GM18867 (cell line): ENCODE measurements around the gene CDH12.

Source experiments
- ATAC-seq: cut with Tn5 transposase; IDR thresholded peaks from one replicate; pipeline ENCODE4 v1.9.1; 2021; ENCODE audit warnings: mild to moderate bottlenecking, moderate library complexity; ENCODE audit not compliant: unreplicated experiment

CDH12 gene

GRCh38 chr5:21856987-21857386 is 996.2 kb downstream of the CDH12 start:
- ATAC-seq, result no peak

GRCh38 chr5:21847300-21847699 is 1005.8 kb downstream of the CDH12 start:
- no peak for ATAC-seq

DNA sequence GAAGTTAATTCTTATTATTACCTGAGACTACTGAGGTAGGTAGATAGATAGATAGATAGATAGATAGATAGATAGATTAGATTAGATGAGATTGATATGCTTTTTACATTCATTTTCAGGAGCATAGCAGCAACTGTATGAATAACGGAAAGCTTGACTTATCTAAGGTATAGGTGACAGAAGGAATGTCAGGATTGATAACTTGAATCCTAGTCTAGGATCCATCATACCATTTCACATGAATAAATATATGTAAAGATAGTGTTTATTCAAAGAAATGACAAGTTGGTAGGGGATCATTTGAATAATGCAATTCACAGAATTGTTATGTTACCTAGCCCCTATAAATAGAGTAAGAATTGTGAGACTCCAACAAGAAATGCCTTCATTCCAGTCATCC is 1008.2 kb downstream of the CDH12 start:
- ATAC-seq, result no peak

DNA sequence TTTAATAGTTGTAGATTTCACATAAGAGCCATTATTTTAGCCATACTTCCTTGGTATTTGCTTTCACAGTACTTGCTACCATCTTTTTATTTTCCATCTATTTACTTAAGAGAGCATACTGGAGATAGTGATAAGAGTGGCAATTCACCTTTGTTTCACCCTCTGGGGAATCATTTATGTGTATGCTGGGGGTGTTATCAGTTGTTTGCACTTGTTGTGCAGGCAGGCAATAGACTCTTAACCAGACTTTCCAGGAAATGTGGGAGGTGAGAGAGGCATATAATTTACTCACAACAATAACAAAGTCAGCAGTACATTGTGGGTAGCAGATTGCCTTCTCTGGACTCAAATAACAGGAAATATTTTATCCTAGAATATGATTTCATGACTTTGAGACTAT is 1018.3 kb downstream of the CDH12 start:
- ATAC-seq, result no peak

DNA sequence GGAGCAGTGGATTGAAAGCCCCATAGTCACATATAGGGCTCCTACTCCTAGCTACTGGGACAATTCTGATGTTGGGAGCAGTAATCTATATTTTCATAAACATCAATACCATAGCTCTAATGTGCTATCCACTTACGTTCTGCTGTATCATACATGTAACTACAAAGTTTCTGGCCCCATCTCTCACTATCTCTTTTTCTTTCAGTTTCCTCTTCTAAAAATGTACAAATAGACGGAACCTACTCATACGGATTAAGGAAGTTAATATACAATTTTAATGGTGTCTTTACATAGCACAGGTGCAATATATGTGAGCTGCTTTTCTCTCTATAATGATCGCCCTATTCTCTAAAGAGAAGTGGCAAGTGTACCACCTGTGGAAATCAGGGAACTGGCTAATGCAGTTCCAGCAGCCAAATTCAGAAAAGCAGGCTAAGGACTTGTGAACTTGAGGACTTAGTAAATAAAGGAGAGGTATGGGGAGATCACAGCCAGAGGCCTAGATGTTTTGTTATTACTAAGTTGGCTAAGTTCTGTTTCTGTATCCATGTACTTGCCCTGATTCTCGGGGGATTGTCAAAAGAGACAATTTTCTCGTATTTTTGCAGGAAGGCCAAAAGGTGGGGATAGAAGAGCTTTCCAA is 1021.9 kb downstream of the CDH12 start:
- peak; percentile 94 for ATAC-seq

DNA sequence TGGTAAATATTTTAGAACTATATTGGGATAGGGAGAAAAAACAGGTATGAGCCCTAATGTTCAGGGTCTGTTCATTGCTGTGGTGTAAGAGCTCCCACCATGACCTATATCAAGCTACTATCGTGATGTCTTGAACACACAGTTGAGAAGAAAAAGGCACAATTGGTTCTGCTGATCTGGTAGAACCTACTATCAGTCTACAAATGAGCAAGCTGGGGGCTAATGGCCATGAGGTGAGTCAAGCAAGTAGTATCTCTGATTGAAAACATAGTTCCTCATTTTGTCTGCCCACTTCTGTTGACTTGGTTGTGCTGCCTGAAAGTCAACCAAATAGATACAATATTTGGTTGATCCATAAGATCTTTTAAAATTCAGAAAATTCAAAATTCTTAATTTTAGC is 1026.3 kb downstream of the CDH12 start:
- peak; percentile 36 for ATAC-seq

DNA sequence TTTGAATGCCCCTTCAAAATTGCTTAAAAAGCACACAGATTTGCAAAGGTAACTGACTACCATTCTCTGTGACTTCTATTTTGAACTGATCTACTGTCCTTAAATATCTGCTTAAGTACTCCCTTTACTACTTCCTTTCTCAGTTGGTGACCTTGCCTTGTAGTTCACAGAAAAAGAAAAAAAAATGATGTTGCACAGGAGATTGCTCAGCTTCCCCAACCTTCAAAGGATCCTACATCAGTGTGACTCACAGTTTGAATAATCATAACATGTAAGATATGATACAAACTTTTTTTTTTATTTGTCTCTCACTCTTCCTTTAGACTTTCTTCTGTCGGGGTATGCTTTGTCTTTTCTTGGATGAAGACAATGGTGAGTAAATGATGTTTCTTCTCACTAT is 1029.6 kb downstream of the CDH12 start:
- ATAC-seq, result no peak

GRCh38 chr5:21823076-21823574 is 1030.0 kb downstream of the CDH12 start:
- no peak for ATAC-seq

- no peak for ATAC-seq
These were observed 1032.6 kb downstream of the CDH12 start for GRCh38 chr5:21820527-21820926.

- peak; percentile 13 for ATAC-seq
These were observed 1034.8 kb downstream of the CDH12 start for GRCh38 chr5:21818370-21818720.

DNA sequence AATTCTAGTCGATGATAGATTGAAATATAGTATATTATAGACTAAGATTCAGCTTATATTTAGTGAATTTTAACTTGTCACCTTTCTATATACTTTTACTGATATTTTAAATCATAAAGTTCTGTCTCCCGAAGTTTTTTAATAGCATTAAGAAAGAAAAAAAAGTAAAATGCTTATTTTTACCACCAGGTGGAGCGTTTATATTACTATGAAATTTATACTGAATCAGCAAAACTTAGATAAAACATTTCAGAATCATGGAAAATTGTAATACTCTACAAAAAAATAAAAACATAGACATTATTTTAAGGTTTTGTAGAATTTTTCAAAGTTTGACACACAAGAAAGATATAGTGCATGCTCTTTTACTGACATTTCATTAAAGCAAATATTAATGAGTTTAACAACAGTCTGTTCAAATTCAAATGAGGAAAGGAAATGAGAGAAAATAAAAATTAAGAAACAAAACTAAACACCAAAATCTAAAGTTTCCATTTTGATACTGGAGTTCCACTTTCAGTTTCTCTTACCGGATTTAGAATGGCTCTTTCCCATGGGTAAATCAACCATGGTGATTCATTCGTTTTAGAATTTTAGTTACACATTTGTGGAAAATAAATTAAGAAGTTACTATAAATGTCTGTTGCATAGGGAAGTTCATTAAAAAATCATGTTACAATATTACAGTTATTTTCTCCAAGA is 1035.3 kb downstream of the CDH12 start:
- ATAC-seq, result peak; percentile 60

GRCh38 chr5:21810737-21811316 is 1042.3 kb downstream of the CDH12 start:
- no peak for ATAC-seq

GRCh38 chr5:21809611-21810010 is 1043.5 kb downstream of the CDH12 start:
- ATAC-seq, result no peak

GRCh38 chr5:21807953-21808352 is 1045.2 kb downstream of the CDH12 start:
- ATAC-seq, result peak; percentile 46

GRCh38 chr5:21806943-21807342 is 1046.2 kb downstream of the CDH12 start:
- no peak for ATAC-seq

GRCh38 chr5:21806271-21806670 is 1046.9 kb downstream of the CDH12 start:
- ATAC-seq, result peak; percentile 34

GRCh38 chr5:21802869-21803490 is 1050.2 kb downstream of the CDH12 start:
- no peak for ATAC-seq

DNA sequence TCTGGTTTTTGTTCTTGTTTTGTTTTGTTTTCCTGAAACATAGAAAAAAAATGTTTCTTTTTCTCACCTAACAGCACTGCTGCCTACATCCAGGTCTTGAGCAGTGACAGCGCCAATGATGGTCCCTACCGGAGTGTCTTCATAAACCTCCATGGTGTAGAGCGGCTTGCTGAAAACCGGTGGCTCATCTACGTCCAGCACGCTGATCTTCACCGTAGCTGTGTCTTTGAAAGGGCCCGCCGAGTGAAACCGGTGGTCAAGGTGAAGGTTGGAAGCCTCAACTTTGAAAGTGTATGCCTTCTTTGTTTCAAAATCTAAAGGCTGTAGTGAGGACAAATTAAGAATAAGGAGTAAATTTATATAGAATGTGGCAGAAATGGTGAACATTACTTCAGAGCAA is 1051.0 kb downstream of the CDH12 start:
- ATAC-seq, result no peak

GRCh38 chr5:21792748-21793147 is 1060.4 kb downstream of the CDH12 start:
- ATAC-seq, result no peak

GRCh38 chr5:21791304-21791703 is 1061.8 kb downstream of the CDH12 start:
- ATAC-seq, result no peak

DNA sequence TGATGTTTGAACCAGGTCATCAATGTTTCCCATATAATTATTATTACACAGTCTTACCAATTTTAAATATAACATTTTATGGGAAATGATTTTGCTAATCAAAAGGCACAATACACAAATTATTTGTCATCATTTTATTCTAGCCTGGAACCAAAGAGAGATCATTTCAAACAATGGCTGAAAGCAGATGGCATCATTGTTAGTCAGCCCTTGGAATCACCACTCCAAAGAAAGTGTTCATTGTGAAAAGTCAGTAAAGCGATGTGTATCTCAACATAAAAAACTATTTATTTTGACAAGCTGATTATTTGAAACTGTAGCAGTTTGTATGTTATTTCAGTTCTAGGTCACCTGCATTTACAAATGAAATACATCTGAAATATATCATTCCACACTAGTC is 1068.7 kb downstream of the CDH12 start:
- ATAC-seq, result no peak
